Vagina (tissue), 2 donors: ENCODE measurements around the gene ZNF136. TPM values are rescaled to one million over a fixed set of nuclear protein-coding genes. Genes with fewer than 3 reads are reported as not detected.

ENCODE experiments used
- DNase-seq, 2 donors: peaks; one replicate each; pipeline ENCODE4 v3.0.0-alpha.2; 2017; ENCODE audit errors: extremely low spot score in 2 of 2
- H3K27ac ChIP-seq: fragments of 200-600 bp; sonication (generic); one replicate; pipeline ENCODE4 v1.5.1; 2019
- H3K27me3 ChIP-seq: fragments of 200-600 bp; sonication (generic); one replicate; pipeline ENCODE4 v1.5.1; 2019
- H3K36me3 ChIP-seq, 2 donors: fragments of 200-600 bp; sonication (generic); one replicate each; pipeline ENCODE4 v1.5.1; 2017 to 2019
- H3K4me1 ChIP-seq: fragments of 200-600 bp; sonication (generic); one replicate; pipeline ENCODE4 v1.5.1; 2019
- H3K4me3 ChIP-seq, 2 donors: fragments of 200-600 bp; sonication (generic); 1 replicate in 1 of 2; 2 replicates in 1 of 2; pipeline ENCODE4 v1.5.1; 2016 to 2019
- H3K9me3 ChIP-seq: fragments of 200-600 bp; sonication (generic); one replicate; pipeline ENCODE4 v1.5.1; 2019
- CTCF ChIP-seq, 3 experiments: fragments of 450-650 bp in 2 of 3; fragments of 200-600 bp in 1 of 3; sonication (generic) in 1 of 3; IDR thresholded peaks; one replicate each; pipeline ENCODE4 v1.5.1; 2017 to 2019; ENCODE audit warnings: antibody characterized with exemption in 3 of 3, mild to moderate bottlenecking in 2 of 3, moderate library complexity in 2 of 3
- POLR2A ChIP-seq, 2 donors: fragments of 450-650 bp; IDR thresholded peaks; one replicate each; pipeline ENCODE4 v1.6.1; 2017; ENCODE audit warnings: antibody characterized with exemption in 2 of 2, mild to moderate bottlenecking in 2 of 2, moderate library complexity in 2 of 2
- POLR2AphosphoS5 ChIP-seq, 2 donors: sonication (generic); formaldehyde crosslinking; IDR thresholded peaks; one replicate each; pipeline ENCODE4 v1.9.0; 2017; ENCODE audit warnings: antibody characterized with exemption in 2 of 2, mild to moderate bottlenecking in 2 of 2, low read depth in 1 of 2; ENCODE audit not compliant: insufficient read depth in 1 of 2
- intact Hi-C: fragments of 100-400 bp; cut with DNase I; formaldehyde crosslinking; loops from one replicate; pipeline ENCODE4 v1.15.1; 2023
- total RNA-seq: library from RNA; depleted of rRNA; stranded (reverse); fragments of >200 nt; gene quantifications from one replicate; pipeline ENCODE4 v1.2.3, GENCODE V29; 2016

Gene ZNF136
- total RNA-seq, 1 donor from 2014 or later: 8.1 TPM

- Histone ChIP-seq H3K4me3 (no peak overlapping the region), H3K36me3 (peaks cover 10 to 75% of the 10 kb centered on the region in 2 donors), H3K4me1 (no peaks in the 10 kb centered on the region), H3K27me3 (no peaks in the 10 kb centered on the region), H3K9me3 (peaks cover 51% of the 10 kb centered on the region), H3K27ac (no peak overlapping the region)
- intact Hi-C loops: no loop called here
- DNase-seq: no peak
- TF ChIP-seq POLR2AphosphoS5 (IDR thresholded peaks at IDR 0.05; ENCODE audit: insufficient read depth in 1 of 2, low read depth in 1 of 2): no peak
- TF ChIP-seq POLR2A (IDR thresholded peaks at IDR 0.05): no peak
- TF ChIP-seq CTCF (IDR thresholded peaks at IDR 0.05): no peak
Observed at GRCh38 chr19:12187625-12188024, 24.7 kb downstream of the ZNF136 start.

DNA sequence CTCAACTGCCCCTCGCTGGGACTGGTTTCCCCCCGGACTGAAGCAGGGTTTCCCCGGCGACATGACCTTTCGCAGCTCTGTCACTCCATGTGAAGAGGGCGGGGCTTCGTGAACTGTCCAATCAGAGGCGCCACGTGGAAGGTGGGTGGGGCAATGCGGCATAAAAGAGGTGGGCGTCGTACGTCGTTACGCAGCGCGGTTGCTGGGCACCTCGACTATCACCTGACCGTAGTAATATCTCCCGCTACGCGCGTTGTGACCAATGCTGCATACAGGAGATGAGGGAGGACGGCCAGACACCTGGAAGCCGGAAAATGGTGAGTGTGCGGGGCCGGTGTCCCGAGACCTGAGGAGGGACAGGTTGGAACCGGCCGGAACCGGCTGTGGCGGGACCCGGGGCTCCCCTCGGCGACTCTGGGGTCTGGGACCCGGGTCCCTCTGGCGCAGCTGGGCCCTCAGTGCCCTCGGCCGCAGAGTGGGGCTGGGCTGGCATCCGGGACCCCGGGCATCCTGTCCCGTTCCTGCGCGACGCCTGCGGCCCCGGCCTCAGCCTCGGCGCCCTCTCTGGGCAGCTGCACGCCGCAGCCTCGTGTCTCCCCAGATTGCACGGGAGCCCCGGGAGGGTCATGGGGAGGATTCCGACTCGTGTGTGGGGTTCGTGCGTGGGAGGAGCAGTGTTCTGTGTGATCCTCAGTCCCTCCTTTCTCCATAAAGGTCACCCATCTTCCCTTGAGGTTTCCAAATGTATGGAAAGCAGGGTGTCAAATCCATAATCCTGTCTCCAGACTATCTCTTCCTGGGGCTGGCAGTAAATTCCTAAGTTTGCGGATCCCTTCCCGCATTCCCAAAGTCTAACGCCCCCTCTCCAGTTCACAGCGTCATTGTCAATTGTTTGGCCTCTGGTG is 32.2 kb downstream of the ZNF136 start:
- intact Hi-C loops: no loop called here
- peak overlapping the region; percentile 52 to 58 for H3K4me3 ChIP-seq
- H3K27me3 ChIP-seq: no peaks in the 10 kb centered on the region
- peaks cover 10% of the 10 kb centered on the region for H3K4me1 ChIP-seq
- TF ChIP-seq CTCF (IDR thresholded peaks at IDR 0.05): no peak
- TF ChIP-seq POLR2AphosphoS5 (IDR thresholded peaks at IDR 0.05; ENCODE audit: insufficient read depth in 1 of 2, low read depth in 1 of 2): peak; percentile 62 to 70
- TF ChIP-seq POLR2A (IDR thresholded peaks at IDR 0.05): no peak
- DNase-seq: no peak
- H3K9me3 ChIP-seq: peaks cover 7% of the 10 kb centered on the region
- peaks cover 0 to 21% of the 10 kb centered on the region in 2 donors for H3K36me3 ChIP-seq
- peak overlapping the region; percentile 66 for H3K27ac ChIP-seq

- no peaks in the 10 kb centered on the region for H3K36me3 ChIP-seq
- no peaks in the 10 kb centered on the region for H3K27me3 ChIP-seq
- H3K4me3 ChIP-seq: no peak overlapping the region
- peaks cover 10% of the 10 kb centered on the region for H3K4me1 ChIP-seq
- no peak for TF ChIP-seq POLR2AphosphoS5 (IDR thresholded peaks at IDR 0.05; ENCODE audit: insufficient read depth in 1 of 2, low read depth in 1 of 2)
- H3K27ac ChIP-seq: no peak overlapping the region
- DNase-seq: no peak
- intact Hi-C loops: no loop called here
- peaks cover 7% of the 10 kb centered on the region for H3K9me3 ChIP-seq
Observed at GRCh38 chr19:12198136-12198535, 35.2 kb downstream of the ZNF136 start.

- Histone ChIP-seq H3K27ac (no peak overlapping the region), H3K9me3 (peaks cover 7% of the 10 kb centered on the region)
- intact Hi-C loops: no loop called here
Observed at GRCh38 chr19:12199757-12200419, 37.0 kb downstream of the ZNF136 start.

More at GRCh38 chr19:12199757-12200419, 37.0 kb downstream of the ZNF136 start:
- no peak for DNase-seq
- H3K36me3 ChIP-seq: no peaks in the 10 kb centered on the region
- no peaks in the 10 kb centered on the region for H3K27me3 ChIP-seq
- no peak overlapping the region for H3K4me3 ChIP-seq
- peaks cover 10% of the 10 kb centered on the region for H3K4me1 ChIP-seq
- TF ChIP-seq POLR2A (IDR thresholded peaks at IDR 0.05): no peak
- TF ChIP-seq CTCF (IDR thresholded peaks at IDR 0.05): no peak
- no peak for TF ChIP-seq POLR2AphosphoS5 (IDR thresholded peaks at IDR 0.05; ENCODE audit: insufficient read depth in 1 of 2, low read depth in 1 of 2)
